Cardiac muscle cell (in vitro differentiated cells and primary cell): ENCODE measurements around the gene MAP3K9. TPM values are rescaled to one million over a fixed set of nuclear protein-coding genes. Genes with fewer than 3 reads are reported as not detected.

Source experiments
- DNase-seq, 2 donors: peaks; one replicate each; pipeline versions ENCODE4 v3.0.0 to v3.0.0-alpha.2; 2010 to 2017; ENCODE audit warnings: low read depth in 1 of 2, low spot score in 1 of 2
- H3K27ac ChIP-seq: fragments of 200-600 bp; sonication (generic); 2 replicates; pipeline ENCODE4 v1.5.1; 2016
- H3K27me3 ChIP-seq: fragments of 200-600 bp; sonication (generic); 2 replicates; pipeline ENCODE4 v1.6.0; 2016; ENCODE audit warnings: control low read depth
- H3K36me3 ChIP-seq: fragments of 200-600 bp; sonication (generic); 2 replicates; pipeline ENCODE4 v1.5.1; 2016; ENCODE audit warnings: control low read depth
- H3K4me1 ChIP-seq: fragments of 200-600 bp; sonication (generic); 2 replicates; pipeline ENCODE4 v1.8.1; 2017; ENCODE audit warnings: low read depth, mild to moderate bottlenecking, mixed run types
- H3K4me3 ChIP-seq: fragments of 200-600 bp; sonication (generic); 2 replicates; pipeline ENCODE4 v1.5.1; 2016; ENCODE audit warnings: mild to moderate bottlenecking
- H3K9me3 ChIP-seq: fragments of 200-600 bp; sonication (generic); 2 replicates; pipeline ENCODE4 v1.5.1; 2017; ENCODE audit warnings: low read depth, mild to moderate bottlenecking, control low read depth
- polyA plus RNA-seq: library from polyadenylated mRNA; unstranded; fragments of >200 nt; fragmentation: Nextera tagmentation; extraction: Ambion mirVana; gene quantifications from 2 replicates; pipeline ENCODE4 v1.2.1, GENCODE V29; 2016
- total RNA-seq: library from RNA; depleted of rRNA; stranded (reverse); fragments of >200 nt; gene quantifications from 2 replicates; pipeline ENCODE4 v1.2.3, GENCODE V29; 2016
- TF ChIP-seq, protein P1 (sequence below): IDR thresholded peaks from 2 replicates; pipeline ENCODE4 v1.5.1; 2012; ENCODE audit warnings: low read depth, mild to moderate bottlenecking, low read length

The MAP3K9 gene
- total and polyA plus RNA-seq, 2 experiments from 2014 or later, result 5.4 to 7.4 TPM

DNA sequence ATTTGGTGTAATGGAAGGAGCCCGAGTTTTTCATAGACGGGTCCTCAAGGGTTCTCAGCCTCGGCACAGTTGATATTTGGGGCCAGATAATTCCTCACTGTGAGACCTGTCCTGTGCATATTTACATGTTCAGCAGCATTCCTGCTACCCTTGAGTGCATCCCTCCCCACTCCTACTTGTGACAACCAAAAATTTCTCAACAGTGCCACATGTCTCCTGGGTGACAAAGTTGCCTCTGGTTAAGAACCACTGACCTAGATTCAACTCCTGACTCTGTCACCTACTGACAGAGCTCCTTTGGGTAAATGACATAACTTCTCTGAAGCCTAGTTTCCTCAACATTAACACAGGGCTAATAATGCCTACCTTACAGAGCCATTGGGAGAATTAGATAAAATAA is 107.2 kb downstream of the MAP3K9 start:
- Histone ChIP-seq H3K36me3 (no peaks in the 10 kb centered on the region), H3K27me3 (no peaks in the 10 kb centered on the region), H3K27ac (no peak overlapping the region), H3K4me1 (peaks cover 7% of the 10 kb centered on the region), H3K4me3 (no peak overlapping the region), H3K9me3 (no peaks in the 10 kb centered on the region)
- DNase-seq, result no peak
- TF ChIP-seq, protein P1, sequence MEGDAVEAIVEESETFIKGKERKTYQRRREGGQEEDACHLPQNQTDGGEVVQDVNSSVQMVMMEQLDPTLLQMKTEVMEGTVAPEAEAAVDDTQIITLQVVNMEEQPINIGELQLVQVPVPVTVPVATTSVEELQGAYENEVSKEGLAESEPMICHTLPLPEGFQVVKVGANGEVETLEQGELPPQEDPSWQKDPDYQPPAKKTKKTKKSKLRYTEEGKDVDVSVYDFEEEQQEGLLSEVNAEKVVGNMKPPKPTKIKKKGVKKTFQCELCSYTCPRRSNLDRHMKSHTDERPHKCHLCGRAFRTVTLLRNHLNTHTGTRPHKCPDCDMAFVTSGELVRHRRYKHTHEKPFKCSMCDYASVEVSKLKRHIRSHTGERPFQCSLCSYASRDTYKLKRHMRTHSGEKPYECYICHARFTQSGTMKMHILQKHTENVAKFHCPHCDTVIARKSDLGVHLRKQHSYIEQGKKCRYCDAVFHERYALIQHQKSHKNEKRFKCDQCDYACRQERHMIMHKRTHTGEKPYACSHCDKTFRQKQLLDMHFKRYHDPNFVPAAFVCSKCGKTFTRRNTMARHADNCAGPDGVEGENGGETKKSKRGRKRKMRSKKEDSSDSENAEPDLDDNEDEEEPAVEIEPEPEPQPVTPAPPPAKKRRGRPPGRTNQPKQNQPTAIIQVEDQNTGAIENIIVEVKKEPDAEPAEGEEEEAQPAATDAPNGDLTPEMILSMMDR, result no peak

DNA sequence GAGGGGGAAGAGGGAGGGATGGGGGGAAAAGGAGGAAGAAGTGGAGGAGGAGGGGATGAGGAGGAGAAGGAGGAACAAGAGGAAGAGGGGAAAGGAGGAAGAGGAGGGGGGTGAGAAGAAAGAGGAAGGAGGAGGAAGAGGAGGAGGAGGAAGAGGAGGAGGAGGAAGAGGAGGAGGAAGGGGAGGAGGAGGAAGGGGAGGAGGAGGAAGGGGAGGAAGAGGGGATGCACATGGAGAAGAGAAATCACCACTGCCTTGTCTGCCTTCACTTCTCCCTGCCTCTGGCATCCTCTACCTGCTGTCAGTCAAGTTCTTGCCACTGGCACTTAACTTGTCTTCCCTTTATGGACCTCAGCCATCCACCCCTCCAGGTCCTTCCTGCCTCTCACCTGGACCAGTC is 107.7 kb downstream of the MAP3K9 start:
- Histone ChIP-seq H3K4me3 (no peak overlapping the region), H3K27me3 (no peaks in the 10 kb centered on the region), H3K36me3 (no peaks in the 10 kb centered on the region), H3K27ac (no peak overlapping the region), H3K9me3 (no peaks in the 10 kb centered on the region), H3K4me1 (peaks cover 7% of the 10 kb centered on the region)
- DNase-seq, result no peak
- TF ChIP-seq, protein P1, result no peak

DNA sequence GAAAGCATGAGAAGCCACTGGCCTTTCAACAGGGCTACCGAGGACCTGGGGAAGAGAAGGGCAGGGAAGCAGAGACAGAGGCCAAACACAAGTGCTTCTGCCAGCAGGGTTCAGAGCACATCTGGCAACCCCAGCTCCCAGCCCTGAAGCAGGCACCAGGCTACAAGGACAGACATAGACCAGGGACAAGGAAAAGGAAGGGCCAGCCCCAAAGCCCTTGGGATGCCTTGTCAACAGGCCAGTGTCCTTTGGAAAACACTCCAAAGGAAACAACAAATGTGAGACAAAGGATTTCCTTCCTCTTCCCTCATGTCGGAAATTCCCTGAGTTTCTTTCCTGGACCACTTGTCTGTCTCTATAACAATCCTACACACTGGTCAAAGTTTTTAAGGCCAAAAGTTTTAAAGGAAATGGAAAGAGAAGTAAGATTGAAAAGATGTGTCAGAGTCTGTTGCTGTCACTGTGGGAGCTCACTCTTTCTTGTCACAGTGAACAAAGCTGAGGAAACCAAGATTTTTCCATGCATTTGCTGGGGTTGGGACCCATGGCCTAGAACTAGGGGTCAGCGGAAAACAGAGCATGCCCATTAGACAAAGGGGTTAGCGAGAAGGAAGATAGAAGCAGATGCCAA is 108.2 kb downstream of the MAP3K9 start:
- no peak for DNase-seq
- TF ChIP-seq, protein P1, result no peak
- no peaks in the 10 kb centered on the region for H3K36me3 ChIP-seq
- no peak overlapping the region for H3K27ac ChIP-seq
- no peaks in the 10 kb centered on the region for H3K9me3 ChIP-seq
- no peaks in the 10 kb centered on the region for H3K27me3 ChIP-seq
- H3K4me1 ChIP-seq, result peaks cover 3% of the 10 kb centered on the region
- H3K4me3 ChIP-seq, result no peak overlapping the region

DNA sequence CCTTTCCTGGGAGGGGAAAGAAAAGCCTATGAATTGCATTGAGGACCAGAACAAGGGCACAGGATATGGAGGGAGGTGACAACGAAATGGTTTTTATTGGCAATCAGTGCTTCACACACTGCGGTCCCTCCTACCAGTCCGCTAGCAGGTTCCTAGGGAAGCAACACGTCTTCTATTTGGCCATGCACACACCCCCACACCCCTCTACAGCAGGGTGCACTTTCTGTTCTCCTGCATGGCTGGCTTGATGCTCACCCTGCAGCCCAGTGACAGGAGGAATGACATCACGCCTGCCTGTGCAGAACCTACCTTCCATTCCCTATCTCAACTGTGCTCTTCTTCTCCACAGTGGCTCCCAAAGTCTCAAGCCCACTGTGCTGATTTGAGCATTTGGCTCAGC is 109.7 kb downstream of the MAP3K9 start:
- H3K4me1 ChIP-seq, result no peaks in the 10 kb centered on the region
- TF ChIP-seq, protein P1, result no peak
- no peak overlapping the region for H3K4me3 ChIP-seq
- no peaks in the 10 kb centered on the region for H3K36me3 ChIP-seq
- H3K9me3 ChIP-seq, result no peaks in the 10 kb centered on the region
- no peaks in the 10 kb centered on the region for H3K27me3 ChIP-seq
- no peak overlapping the region for H3K27ac ChIP-seq
- no peak for DNase-seq

DNA sequence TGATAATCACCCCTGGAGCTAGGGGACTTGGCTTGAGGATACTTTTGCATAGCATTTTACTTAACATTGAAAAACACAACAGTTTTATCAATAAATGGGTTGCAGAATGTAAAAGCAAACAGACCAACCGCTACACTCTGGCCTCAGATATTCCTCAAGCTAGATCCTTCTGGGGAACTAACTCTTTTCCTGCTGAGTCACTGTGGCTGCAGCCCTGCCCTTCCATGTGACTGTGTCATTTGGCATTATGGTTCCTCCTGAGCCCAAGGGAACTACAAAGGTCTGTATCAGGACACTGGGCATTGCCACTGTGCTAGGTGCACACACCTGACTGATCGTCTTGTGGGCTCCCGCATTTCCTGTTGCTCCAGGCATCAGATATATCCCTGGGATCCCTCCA is 111.0 kb downstream of the MAP3K9 start:
- no peaks in the 10 kb centered on the region for H3K9me3 ChIP-seq
- no peak overlapping the region for H3K4me3 ChIP-seq
- DNase-seq, result peak in 1 of 2 donors; percentile 23
- no peaks in the 10 kb centered on the region for H3K27me3 ChIP-seq
- TF ChIP-seq, protein P1, result no peak
- H3K36me3 ChIP-seq, result no peaks in the 10 kb centered on the region
- no peaks in the 10 kb centered on the region for H3K4me1 ChIP-seq
- H3K27ac ChIP-seq, result no peak overlapping the region
